Esophagus (tissue), 2 donors: ENCODE data around the gene LHCGR. TPM values are rescaled to one million over a fixed set of nuclear protein-coding genes. Genes with fewer than 3 reads are reported as not detected.

Source experiments
- H3K27ac ChIP-seq, 2 donors: one replicate each; pipeline ENCODE4 v1.5.1; 2013; ENCODE audit warnings: low read depth in 2 of 2, mild to moderate bottlenecking in 2 of 2, inconsistent platforms in 1 of 2, low read length in 1 of 2, moderate library complexity in 1 of 2
- H3K27me3 ChIP-seq, 2 donors: one replicate each; pipeline ENCODE4 v1.6.1; 2013; ENCODE audit warnings: low read length in 2 of 2, control low read depth in 1 of 2, mild to moderate bottlenecking in 1 of 2; ENCODE audit not compliant: insufficient read depth in 2 of 2, control insufficient read depth in 1 of 2
- H3K36me3 ChIP-seq, 2 donors: one replicate each; pipeline ENCODE4 v1.6.1; 2013; ENCODE audit warnings: low read length in 1 of 2; ENCODE audit not compliant: control insufficient read depth in 2 of 2, insufficient read depth in 2 of 2
- H3K4me1 ChIP-seq, 2 donors: one replicate each; pipeline ENCODE4 v1.6.1; 2013; ENCODE audit warnings: low read length in 1 of 2; ENCODE audit not compliant: control insufficient read depth in 2 of 2, insufficient read depth in 2 of 2
- H3K4me3 ChIP-seq, 2 donors: one replicate each; pipeline ENCODE4 v1.5.1; 2013; ENCODE audit warnings: low read length in 2 of 2, mild to moderate bottlenecking in 2 of 2, low read depth in 1 of 2, moderate library complexity in 1 of 2
- H3K9me3 ChIP-seq, 2 donors: one replicate each; pipeline ENCODE4 v1.6.1; 2013; ENCODE audit warnings: mild to moderate bottlenecking in 2 of 2, low read depth in 1 of 2, low read length in 1 of 2, moderate library complexity in 1 of 2; ENCODE audit not compliant: control insufficient read depth in 2 of 2, insufficient read depth in 1 of 2
- WGBS, 2 donors: extraction: QIAGEN DNeasy Blood & Tissue Kit; methylation state at CpG; one replicate each; pipeline ENCODE4 v1.1.7; 2013; 5-methylcytosine and 5-hydroxymethylcytosine counted together
- polyA plus RNA-seq, 2 donors: library from polyadenylated mRNA; stranded (reverse); fragments of 200-250 nt; gene quantifications; one replicate each; pipeline ENCODE4 v1.2.3, GENCODE V29; 2013
- donor health status: healthy with polysubstance abuse.
- donor health status: Bipolar disorder and iron deficiency.

The LHCGR gene
- polyA plus RNA-seq, 2 donors: 0.59 to 1.1 TPM

DNA sequence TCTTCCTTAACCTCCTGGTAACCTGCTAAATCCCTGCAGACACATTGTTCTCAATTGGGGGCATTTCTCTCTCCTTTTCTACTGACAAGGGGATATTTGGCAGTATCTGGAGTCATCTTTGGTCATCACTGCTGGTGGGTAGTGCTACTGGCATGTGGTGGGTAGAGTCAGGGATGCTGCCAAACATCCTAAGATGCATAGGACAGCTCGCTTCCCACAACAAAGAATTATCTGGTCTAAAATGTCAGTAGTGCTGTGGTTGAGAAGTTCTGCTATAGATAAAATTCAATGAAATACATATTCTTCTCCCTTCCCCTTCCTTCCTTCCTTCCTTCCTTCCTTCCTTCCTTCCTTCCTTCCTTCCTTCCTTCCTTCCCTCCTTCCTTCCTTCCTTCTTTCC lies 18.7 kb upstream of the LHCGR start:
- H3K4me3 ChIP-seq: no peak overlapping the region
- H3K4me1 ChIP-seq: no peaks in the 10 kb centered on the region
- H3K27ac ChIP-seq: no peak overlapping the region
- H3K27me3 ChIP-seq: no peaks in the 10 kb centered on the region
- H3K9me3 ChIP-seq: no peaks in the 10 kb centered on the region
- 81 to 86% methylated on average over 1 of the region's 1 CpG for WGBS, 2 donors
- H3K36me3 ChIP-seq: no peaks in the 10 kb centered on the region

DNA sequence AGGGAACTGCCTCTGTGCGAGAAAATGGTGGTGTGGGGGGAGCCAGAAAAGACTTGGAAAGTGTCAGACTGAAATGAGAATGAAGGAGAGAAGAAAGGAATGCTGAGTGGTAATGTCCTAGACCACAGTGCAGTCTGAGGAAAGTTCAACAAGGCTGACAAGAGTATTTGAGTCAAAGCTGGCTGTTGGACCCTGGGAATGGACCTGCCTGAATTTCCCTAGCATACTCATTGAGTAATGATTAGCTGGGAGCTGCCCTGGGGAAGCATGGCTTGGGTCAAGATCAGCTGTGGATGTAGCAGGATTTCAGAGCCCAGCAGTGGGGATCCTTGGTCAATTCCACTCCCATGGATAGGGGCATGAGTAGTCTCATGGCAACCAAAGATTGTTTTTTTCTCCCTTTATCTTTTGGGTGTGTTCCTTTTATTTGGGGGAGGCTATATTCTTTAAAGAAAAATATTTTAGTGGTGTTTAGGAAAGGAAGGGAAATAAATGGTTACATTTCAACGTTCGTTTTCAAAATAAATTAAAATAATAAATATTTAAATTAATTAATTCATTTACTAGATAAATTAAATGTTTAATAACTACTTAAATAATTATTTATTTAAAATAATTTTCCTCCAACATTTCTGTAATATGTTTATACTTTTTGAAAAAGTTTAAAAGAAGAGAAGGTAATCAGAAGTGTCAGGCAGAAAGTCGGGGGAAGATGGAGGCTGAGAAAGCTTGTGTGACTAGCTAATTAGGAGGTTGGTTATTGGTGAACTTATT lies 15.9 kb upstream of the LHCGR start:
- no peaks in the 10 kb centered on the region for H3K4me1 ChIP-seq
- no peak overlapping the region for H3K27ac ChIP-seq
- no peak overlapping the region for H3K4me3 ChIP-seq
- no peaks in the 10 kb centered on the region for H3K36me3 ChIP-seq
- no peaks in the 10 kb centered on the region for H3K27me3 ChIP-seq
- WGBS, 2 donors: 88 to 89% methylated on average over 4 of the region's 4 CpGs
- H3K9me3 ChIP-seq: no peaks in the 10 kb centered on the region

DNA sequence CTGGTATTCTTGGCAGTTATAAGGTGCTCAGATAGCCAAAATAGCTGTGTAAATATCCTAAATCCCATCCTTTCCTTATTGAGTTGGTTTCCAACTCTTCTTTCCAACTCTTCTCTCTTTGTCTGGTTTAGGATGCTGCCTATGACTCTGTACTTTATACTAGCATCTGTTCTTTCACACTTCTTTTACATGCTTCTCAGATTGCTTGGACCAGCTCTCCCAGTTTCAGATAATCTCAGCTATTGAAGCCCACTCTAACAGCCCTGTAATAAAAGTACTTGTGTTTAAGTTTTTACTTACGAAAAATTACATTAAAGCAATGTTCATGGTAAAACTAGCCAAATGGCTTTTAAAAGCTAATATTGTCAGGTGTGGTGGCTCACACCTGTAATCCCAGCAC lies 14.7 kb upstream of the LHCGR start:
- H3K9me3 ChIP-seq: no peaks in the 10 kb centered on the region
- no peaks in the 10 kb centered on the region for H3K27me3 ChIP-seq
- H3K27ac ChIP-seq: no peak overlapping the region
- 88 to 94% methylated on average over 1 of the region's 1 CpG for WGBS, 2 donors
- H3K4me1 ChIP-seq: no peaks in the 10 kb centered on the region
- no peak overlapping the region for H3K4me3 ChIP-seq
- no peaks in the 10 kb centered on the region for H3K36me3 ChIP-seq

GRCh38 chr2:48768669-48769068 lies 13.1 kb upstream of the LHCGR start:
- WGBS, 2 donors: 47 to 58% methylated on average over 3 of the region's 3 CpGs
- Histone ChIP-seq H3K9me3 (no peaks in the 10 kb centered on the region), H3K27me3 (no peaks in the 10 kb centered on the region), H3K4me3 (no peak overlapping the region), H3K27ac (no peak overlapping the region), H3K36me3 (no peaks in the 10 kb centered on the region), H3K4me1 (no peaks in the 10 kb centered on the region)

DNA sequence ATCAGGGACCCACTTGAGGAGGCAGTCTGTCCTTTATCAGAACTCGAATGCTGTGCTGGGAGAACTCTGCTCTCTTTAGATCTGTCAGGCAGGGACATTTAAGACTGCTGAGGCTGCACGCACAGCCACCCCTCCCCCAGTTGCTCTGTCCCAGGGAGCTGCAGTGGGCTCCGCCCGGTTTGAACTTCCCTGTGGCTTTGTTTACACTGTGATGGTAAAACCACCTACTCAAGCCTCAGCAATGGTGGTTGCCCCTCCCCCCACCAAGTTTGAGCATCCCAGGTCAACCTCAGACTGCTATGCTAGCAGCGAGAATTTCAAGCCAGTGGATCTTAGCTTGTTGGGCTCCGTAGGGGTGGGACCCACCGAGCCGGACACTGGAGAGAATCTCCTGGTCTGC lies 11.8 kb upstream of the LHCGR start:
- Histone ChIP-seq H3K27me3 (no peaks in the 10 kb centered on the region), H3K4me3 (no peak overlapping the region), H3K9me3 (no peaks in the 10 kb centered on the region), H3K4me1 (no peaks in the 10 kb centered on the region), H3K27ac (no peak overlapping the region), H3K36me3 (no peaks in the 10 kb centered on the region)
- WGBS, 2 donors: 65 to 73% methylated on average over 8 of the region's 8 CpGs

- Histone ChIP-seq H3K27me3 (no peaks in the 10 kb centered on the region), H3K36me3 (no peaks in the 10 kb centered on the region), H3K27ac (no peak overlapping the region), H3K9me3 (no peaks in the 10 kb centered on the region), H3K4me3 (no peak overlapping the region), H3K4me1 (no peaks in the 10 kb centered on the region)
- WGBS, 2 donors: 75 to 77% methylated on average over 3 of the region's 3 CpGs
These were observed 5.3 kb upstream of the LHCGR start for GRCh38 chr2:48760826-48761225.

DNA sequence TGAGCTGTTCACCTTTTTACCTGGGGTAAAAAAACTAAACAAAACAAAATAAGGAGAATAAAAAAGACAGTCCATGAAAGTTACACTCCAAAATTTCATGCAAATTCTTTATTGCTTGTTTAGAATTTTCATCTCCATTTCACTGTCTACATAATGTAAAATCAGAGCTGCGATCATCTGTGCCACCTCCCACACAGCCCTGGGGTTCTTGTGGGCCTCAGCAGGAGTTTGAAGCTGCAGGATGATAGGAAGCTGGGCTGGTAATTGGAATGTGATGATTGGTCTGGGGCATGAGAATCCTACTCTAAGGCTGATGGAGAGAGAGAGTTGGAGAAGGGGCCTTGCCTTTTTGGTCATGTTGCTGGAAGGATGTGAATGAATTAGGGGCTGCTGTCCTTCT lies 4.2 kb upstream of the LHCGR start:
- H3K27ac ChIP-seq: no peak overlapping the region
- H3K9me3 ChIP-seq: no peaks in the 10 kb centered on the region
- peaks cover 5 to 7% of the 10 kb centered on the region in 2 donors for H3K4me1 ChIP-seq
- 89 to 94% methylated on average over 1 of the region's 1 CpG for WGBS, 2 donors
- no peak overlapping the region for H3K4me3 ChIP-seq
- no peaks in the 10 kb centered on the region for H3K27me3 ChIP-seq
- H3K36me3 ChIP-seq: no peaks in the 10 kb centered on the region

DNA sequence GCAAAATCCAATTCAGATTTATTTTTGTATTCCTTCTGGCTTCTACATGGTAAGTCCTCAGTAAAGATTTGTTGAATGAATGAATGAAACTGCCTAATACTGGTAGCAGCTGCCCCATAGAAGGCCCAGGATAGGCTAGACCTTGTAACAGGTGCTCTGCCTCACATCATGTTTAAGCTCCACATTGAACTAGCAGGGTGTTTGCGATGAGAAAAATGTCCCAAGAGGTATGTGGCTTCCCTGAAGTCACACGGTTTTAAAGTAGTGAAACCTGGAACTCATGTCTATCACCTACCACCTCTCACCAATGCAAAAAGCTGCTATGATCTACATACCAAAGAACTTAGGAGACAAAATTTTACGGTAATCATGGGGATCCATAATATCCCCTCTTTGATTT lies 765 bp upstream of the LHCGR start:
- no peak overlapping the region for H3K27ac ChIP-seq
- no peaks in the 10 kb centered on the region for H3K27me3 ChIP-seq
- H3K36me3 ChIP-seq: no peaks in the 10 kb centered on the region
- peaks cover 5 to 8% of the 10 kb centered on the region in 2 donors for H3K4me1 ChIP-seq
- 42 to 55% methylated on average over 3 of the region's 3 CpGs for WGBS, 2 donors
- no peak overlapping the region for H3K4me3 ChIP-seq
- H3K9me3 ChIP-seq: no peaks in the 10 kb centered on the region

GRCh38 chr2:48754874-48755273 lies 650 bp downstream of the LHCGR start:
- H3K4me3 ChIP-seq: peak overlapping the region in 1 of 2 donors; percentile 2
- H3K27ac ChIP-seq: no peak overlapping the region
- 66 to 72% methylated on average over 10 of the region's 10 CpGs for WGBS, 2 donors
- H3K9me3 ChIP-seq: no peaks in the 10 kb centered on the region
- H3K4me1 ChIP-seq: peaks cover 5 to 8% of the 10 kb centered on the region in 2 donors
- H3K27me3 ChIP-seq: no peaks in the 10 kb centered on the region
- H3K36me3 ChIP-seq: no peaks in the 10 kb centered on the region

- Histone ChIP-seq H3K4me3 (no peak overlapping the region), H3K36me3 (no peaks in the 10 kb centered on the region), H3K27ac (no peak overlapping the region), H3K9me3 (no peaks in the 10 kb centered on the region), H3K4me1 (peaks cover 5 to 8% of the 10 kb centered on the region in 2 donors), H3K27me3 (no peaks in the 10 kb centered on the region)
- 77 to 80% methylated on average over 1 of the region's 1 CpG for WGBS, 2 donors
These were observed 2.3 kb downstream of the LHCGR start for GRCh38 chr2:48753228-48753627.
